Transverse colon (tissue), 4 donors: ENCODE results near the gene SEBOX. TPM values are rescaled to one million over a fixed set of nuclear protein-coding genes. Genes with fewer than 3 reads are reported as not detected.

Experiments used
- DNase-seq: peaks from one replicate; pipeline ENCODE4 v3.0.0-alpha.2; 2019
- H3K27ac ChIP-seq, 4 donors: fragments of 200-600 bp; sonication (generic); 2 replicates each; pipeline ENCODE4 v1.5.1; 2016 to 2018; ENCODE audit warnings: inconsistent platforms in 4 of 4
- H3K27me3 ChIP-seq: fragments of 200-600 bp; sonication (generic); 2 replicates; pipeline ENCODE4 v1.5.1; 2017; ENCODE audit warnings: inconsistent platforms
- H3K36me3 ChIP-seq, 4 donors: fragments of 200-600 bp; sonication (generic); 2 replicates each; pipeline ENCODE4 v1.5.1; 2017 to 2019; ENCODE audit warnings: inconsistent platforms in 4 of 4
- H3K4me1 ChIP-seq, 4 donors: fragments of 200-600 bp; sonication (generic); 2 replicates each; pipeline ENCODE4 v1.5.1; 2017 to 2020; ENCODE audit warnings: inconsistent platforms in 4 of 4
- H3K4me3 ChIP-seq, 4 donors: fragments of 200-600 bp; sonication (generic); 1 replicate in 1 of 4; 2 replicates in 3 of 4; pipeline versions ENCODE4 v1.5.1 to v1.6.1; 2017 to 2019; ENCODE audit warnings: inconsistent platforms in 4 of 4
- H3K9me3 ChIP-seq, 2 donors: fragments of 200-600 bp; sonication (generic); 2 replicates each; pipeline ENCODE4 v1.5.1; 2017 to 2019; ENCODE audit warnings: inconsistent platforms in 2 of 2
- EP300 ChIP-seq: sonication (generic); formaldehyde crosslinking; IDR thresholded peaks from one replicate; pipeline ENCODE4 v1.6.1; 2017; ENCODE audit warnings: antibody characterized with exemption, low read depth
- POLR2A ChIP-seq: fragments of 450-650 bp; IDR thresholded peaks from one replicate; pipeline ENCODE4 v1.6.1; 2016; ENCODE audit warnings: antibody characterized with exemption, mild to moderate bottlenecking, moderate library complexity
- POLR2AphosphoS5 ChIP-seq, 3 donors: sonication (generic); formaldehyde crosslinking; IDR thresholded peaks; one replicate each; pipeline ENCODE4 v1.6.1; 2016; ENCODE audit warnings: antibody characterized with exemption in 3 of 3
- WGBS, 2 donors: methylation state at CpG; one replicate each; pipeline ENCODE4 v1.1.5; 2018; ENCODE audit warnings: low coverage in 1 of 2; 5-methylcytosine and 5-hydroxymethylcytosine counted together
- in situ Hi-C, 4 donors: fragments of 200-750 bp; cut with MboI; loops; one replicate each; pipeline versions ENCODE4 v1.15.0 to v1.15.1; 2017; ENCODE audit warnings: low sequenced_read_pairs in 3 of 4, low pct_ligation_motif_present in 1 of 4, low pct_unique_long_range_greater_than_20kb in 1 of 4
- intact Hi-C: fragments of 100-400 bp; cut with DNase I; formaldehyde crosslinking; loops from one replicate; pipeline ENCODE4 v1.15.1; 2023; ENCODE audit warnings: low total_unique reads
- total RNA-seq, 4 donors: library from RNA; depleted of rRNA; stranded (reverse); fragments of >200 nt; gene quantifications; one replicate each; pipeline ENCODE4 v1.1.0, GENCODE V29; 2016
- TF ChIP-seq, protein P1 (sequence below), 5 experiments: fragments of 200-600 bp in 3 of 5; fragments of 450-650 bp in 2 of 5; sonication (generic) in 3 of 5; IDR thresholded peaks; 1 replicate in 2 of 5; 2 replicates in 3 of 5; pipeline ENCODE4 v1.5.1; 2016 to 2017; ENCODE audit warnings: antibody characterized with exemption in 5 of 5, inconsistent platforms in 3 of 5, mild to moderate bottlenecking in 2 of 5, moderate library complexity in 1 of 5

Gene SEBOX
- total RNA-seq, 4 donors from 2014 or later, result not detected

DNA sequence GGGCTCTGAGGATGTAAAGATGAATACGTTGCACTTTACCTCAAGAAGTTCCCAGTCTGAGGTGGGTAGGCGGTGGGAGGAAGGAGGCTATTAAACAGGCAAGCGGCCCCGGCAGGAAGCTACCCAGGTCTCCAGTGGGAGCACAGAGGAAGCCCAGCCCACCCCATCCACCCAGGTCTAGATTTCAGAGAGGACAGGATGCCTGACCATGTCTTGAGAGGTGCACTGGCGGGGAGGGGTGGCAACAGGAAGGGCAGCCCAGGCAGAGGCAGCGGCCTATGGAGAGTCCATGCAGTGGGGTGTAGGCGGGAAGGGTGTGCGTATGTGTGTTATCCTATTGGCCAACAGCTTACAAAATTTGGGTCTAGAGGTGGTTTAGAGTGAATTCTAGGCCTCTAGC lies 20.4 kb upstream of the SEBOX start:
- WGBS, 2 donors, result 65% methylated on average over 8 of the region's 8 CpGs; no CpG with 5 or more reads in 1 of the 2 donors
- in situ Hi-C loops, result no loop called here
- DNase-seq, result no peak
- H3K4me3 ChIP-seq, result peak overlapping the region in 3 of 4 donors; percentile 35 to 53 (median 47)
- intact Hi-C loops, result loop anchor here (5.0 kb wide), 1 partner anchor 1867 kb away; no protein-coding TSS in a partner anchor
- no peak for TF ChIP-seq POLR2AphosphoS5 (IDR thresholded peaks at IDR 0.05)
- TF ChIP-seq EP300, result no peak
- TF ChIP-seq, protein P1, sequence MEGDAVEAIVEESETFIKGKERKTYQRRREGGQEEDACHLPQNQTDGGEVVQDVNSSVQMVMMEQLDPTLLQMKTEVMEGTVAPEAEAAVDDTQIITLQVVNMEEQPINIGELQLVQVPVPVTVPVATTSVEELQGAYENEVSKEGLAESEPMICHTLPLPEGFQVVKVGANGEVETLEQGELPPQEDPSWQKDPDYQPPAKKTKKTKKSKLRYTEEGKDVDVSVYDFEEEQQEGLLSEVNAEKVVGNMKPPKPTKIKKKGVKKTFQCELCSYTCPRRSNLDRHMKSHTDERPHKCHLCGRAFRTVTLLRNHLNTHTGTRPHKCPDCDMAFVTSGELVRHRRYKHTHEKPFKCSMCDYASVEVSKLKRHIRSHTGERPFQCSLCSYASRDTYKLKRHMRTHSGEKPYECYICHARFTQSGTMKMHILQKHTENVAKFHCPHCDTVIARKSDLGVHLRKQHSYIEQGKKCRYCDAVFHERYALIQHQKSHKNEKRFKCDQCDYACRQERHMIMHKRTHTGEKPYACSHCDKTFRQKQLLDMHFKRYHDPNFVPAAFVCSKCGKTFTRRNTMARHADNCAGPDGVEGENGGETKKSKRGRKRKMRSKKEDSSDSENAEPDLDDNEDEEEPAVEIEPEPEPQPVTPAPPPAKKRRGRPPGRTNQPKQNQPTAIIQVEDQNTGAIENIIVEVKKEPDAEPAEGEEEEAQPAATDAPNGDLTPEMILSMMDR (IDR thresholded peaks at IDR 0.05), result no peak
- TF ChIP-seq POLR2A, result no peak
- no peaks in the 10 kb centered on the region for H3K27me3 ChIP-seq
- peaks cover 0 to 19% (median 8%) of the 10 kb centered on the region in 4 donors for H3K4me1 ChIP-seq
- peak overlapping the region; percentile 63 to 74 (median 70) for H3K27ac ChIP-seq
- H3K36me3 ChIP-seq, result peaks cover 0 to 18% (median 6%) of the 10 kb centered on the region in 4 donors
- no peaks in the 10 kb centered on the region for H3K9me3 ChIP-seq

GRCh38 chr17:28385037-28385400 lies 20.0 kb upstream of the SEBOX start:
- H3K4me3 ChIP-seq, result peak overlapping the region; percentile 10 to 53 (median 41)
- no peaks in the 10 kb centered on the region for H3K9me3 ChIP-seq
- in situ Hi-C loops (no loop called here), intact Hi-C loops (loop anchor here (5.0 kb wide), 1 partner anchor 1867 kb away; no protein-coding TSS in a partner anchor)
- peak overlapping the region; percentile 63 to 74 (median 70) for H3K27ac ChIP-seq
- no peaks in the 10 kb centered on the region for H3K27me3 ChIP-seq
- peaks cover 0 to 19% (median 8%) of the 10 kb centered on the region in 4 donors for H3K4me1 ChIP-seq
- H3K36me3 ChIP-seq, result peaks cover 0 to 15% (median 6%) of the 10 kb centered on the region in 4 donors
- no peak for TF ChIP-seq EP300
- peak in 1 of 3 donors; percentile 41 for TF ChIP-seq POLR2AphosphoS5 (IDR thresholded peaks at IDR 0.05)
- TF ChIP-seq, protein P1 (IDR thresholded peaks at IDR 0.05), result no peak
- DNase-seq, result peak; percentile 42
- 33% methylated on average over 15 of the region's 29 CpGs; no CpG with 5 or more reads in 1 of the 2 donors for WGBS, 2 donors

DNA sequence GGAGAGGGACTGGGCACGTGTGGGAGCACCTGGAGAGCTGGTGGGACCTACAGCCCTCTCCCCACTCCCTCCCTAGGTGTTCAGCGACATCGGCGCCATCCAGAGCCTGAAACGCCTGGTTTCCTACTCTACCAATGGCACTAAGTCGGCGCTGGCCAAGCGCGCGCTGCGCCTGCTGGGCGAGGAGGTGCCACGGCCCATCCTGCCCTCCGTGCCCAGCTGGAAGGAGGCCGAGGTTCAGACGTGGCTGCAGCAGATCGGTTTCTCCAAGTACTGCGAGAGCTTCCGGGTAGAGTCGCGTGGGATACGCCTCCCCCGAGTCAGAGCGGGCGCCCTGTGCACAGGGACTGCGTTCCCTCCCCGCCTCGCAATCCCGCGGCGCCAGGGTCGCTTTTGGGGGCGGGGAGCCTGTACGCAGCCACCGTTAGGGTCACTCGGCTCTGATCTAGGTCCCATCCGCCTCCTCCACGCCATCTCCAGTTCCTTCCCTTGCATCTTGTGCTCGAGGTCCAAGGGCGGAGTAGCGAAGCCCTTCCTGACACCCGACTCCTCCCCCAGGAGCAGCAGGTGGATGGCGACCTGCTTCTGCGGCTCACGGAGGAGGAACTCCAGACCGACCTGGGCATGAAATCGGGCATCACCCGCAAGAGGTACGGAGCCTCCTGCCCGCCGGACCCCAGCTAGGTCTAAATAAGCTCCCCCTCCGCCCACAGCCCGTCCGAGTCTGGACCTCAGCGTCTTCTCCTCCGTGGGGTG lies 19.5 kb upstream of the SEBOX start:
- peak; percentile 84 for DNase-seq
- WGBS, 2 donors, result 14 to 43% methylated on average over 11 to 44 of the region's 56 CpGs
- TF ChIP-seq, protein P1 (IDR thresholded peaks at IDR 0.05), result peak in 1 of 5 experiments; percentile 3
- peak in 2 of 3 donors; percentile 79 to 85 for TF ChIP-seq POLR2AphosphoS5 (IDR thresholded peaks at IDR 0.05)
- peak; percentile 73 for TF ChIP-seq POLR2A
- no peak for TF ChIP-seq EP300
- Histone ChIP-seq H3K36me3 (peaks cover 0 to 11% (median 4%) of the 10 kb centered on the region in 4 donors), H3K27ac (peak overlapping the region; percentile 63 to 74 (median 70)), H3K4me3 (peak overlapping the region; percentile 10 to 53 (median 41)), H3K27me3 (no peaks in the 10 kb centered on the region), H3K9me3 (no peaks in the 10 kb centered on the region), H3K4me1 (peaks cover 0 to 19% (median 8%) of the 10 kb centered on the region in 4 donors)
- intact Hi-C loops, result loop anchor here (5.0 kb wide), 2 partner anchors 158 to 1868 kb away; no protein-coding TSS in a partner anchor
- in situ Hi-C loops, result no loop called here

GRCh38 chr17:28381141-28381825 lies 16.3 kb upstream of the SEBOX start:
- in situ Hi-C loops, result no loop called here
- H3K27me3 ChIP-seq, result no peaks in the 10 kb centered on the region
- H3K4me1 ChIP-seq, result peaks cover 0 to 19% (median 8%) of the 10 kb centered on the region in 4 donors
- H3K4me3 ChIP-seq, result peak overlapping the region in 1 of 4 donors; percentile 20
- no peak overlapping the region for H3K27ac ChIP-seq
- intact Hi-C loops, result loop anchor here (5.0 kb wide), 1 partner anchor 161 kb away; no protein-coding TSS in a partner anchor
- no peaks in the 10 kb centered on the region for H3K36me3 ChIP-seq
- TF ChIP-seq, protein P1 (IDR thresholded peaks at IDR 0.05), result peak; percentile 20 to 36 (median 25)
- TF ChIP-seq POLR2A (no peak), EP300 (no peak), POLR2AphosphoS5 (IDR thresholded peaks at IDR 0.05) (no peak)
- WGBS, 2 donors, result 44% methylated on average over 42 of the region's 72 CpGs; no CpG with 5 or more reads in 1 of the 2 donors
- no peaks in the 10 kb centered on the region for H3K9me3 ChIP-seq
- peak; percentile 47 for DNase-seq
